ENCODE data around the gene COMT.
"Not testable (repeated sequence)": the region's sequence is repeated elsewhere in the genome, so short reads cannot be mapped to it uniquely, and the experiment has no call there.

Gene COMT

GRCh38 chr22:19914201-19914943 is 27.2 kb upstream of the COMT start:
- no peak for TF ChIP-seq ZNF274 (IDR thresholded peaks at IDR 0.05; ENCODE audit: low read depth, low read length)
- H3K4me3 ChIP-seq (ENCODE audit: low read length), result no peak overlapping the region

DNA sequence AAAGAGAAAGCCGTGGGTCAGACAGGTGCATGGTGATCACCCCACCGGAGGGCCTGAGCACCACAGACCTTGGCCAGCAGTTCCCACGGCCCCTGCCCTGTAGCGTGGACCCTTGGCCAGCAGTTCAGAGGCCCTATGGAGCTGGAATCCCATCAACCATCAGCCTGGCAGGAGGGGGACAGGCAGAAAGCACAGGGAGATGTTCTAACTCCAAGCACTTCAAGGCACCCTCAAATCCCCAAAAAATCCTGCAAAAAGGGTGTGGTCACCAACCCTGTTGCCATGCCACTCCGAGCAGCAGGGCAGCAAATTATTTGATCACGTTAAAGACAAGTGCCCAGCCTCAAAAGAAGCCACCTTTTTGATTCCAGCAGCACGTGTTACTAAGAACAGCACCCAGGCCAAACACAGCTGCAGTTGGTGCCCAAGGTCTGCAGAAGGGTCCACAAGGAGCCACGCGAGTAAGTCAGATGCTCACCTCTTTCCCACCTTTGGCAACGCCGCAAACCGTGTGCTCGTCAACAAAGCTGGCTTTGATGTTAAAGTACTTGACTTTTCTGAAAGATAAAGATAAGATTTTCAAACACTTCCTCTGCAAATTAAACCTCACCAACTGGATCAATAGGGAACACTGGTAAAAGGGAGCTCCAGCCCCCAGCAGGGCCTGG is 26.2 kb upstream of the COMT start:
- H3K4me3 ChIP-seq (ENCODE audit: low read length), result no peak overlapping the region
- TF ChIP-seq ZNF274 (IDR thresholded peaks at IDR 0.05; ENCODE audit: low read depth, low read length), result no peak

- H3K4me3 ChIP-seq (ENCODE audit: low read length), result no peak overlapping the region
- no peak for TF ChIP-seq ZNF274 (IDR thresholded peaks at IDR 0.05; ENCODE audit: low read depth, low read length)
Observed at GRCh38 chr22:19916006-19916405, 25.6 kb upstream of the COMT start.

- TF ChIP-seq ZNF274 (IDR thresholded peaks at IDR 0.05; ENCODE audit: low read depth, low read length), result no peak
- H3K4me3 ChIP-seq (ENCODE audit: low read length), result no peak overlapping the region
Observed at GRCh38 chr22:19916941-19917340, 24.6 kb upstream of the COMT start.

DNA sequence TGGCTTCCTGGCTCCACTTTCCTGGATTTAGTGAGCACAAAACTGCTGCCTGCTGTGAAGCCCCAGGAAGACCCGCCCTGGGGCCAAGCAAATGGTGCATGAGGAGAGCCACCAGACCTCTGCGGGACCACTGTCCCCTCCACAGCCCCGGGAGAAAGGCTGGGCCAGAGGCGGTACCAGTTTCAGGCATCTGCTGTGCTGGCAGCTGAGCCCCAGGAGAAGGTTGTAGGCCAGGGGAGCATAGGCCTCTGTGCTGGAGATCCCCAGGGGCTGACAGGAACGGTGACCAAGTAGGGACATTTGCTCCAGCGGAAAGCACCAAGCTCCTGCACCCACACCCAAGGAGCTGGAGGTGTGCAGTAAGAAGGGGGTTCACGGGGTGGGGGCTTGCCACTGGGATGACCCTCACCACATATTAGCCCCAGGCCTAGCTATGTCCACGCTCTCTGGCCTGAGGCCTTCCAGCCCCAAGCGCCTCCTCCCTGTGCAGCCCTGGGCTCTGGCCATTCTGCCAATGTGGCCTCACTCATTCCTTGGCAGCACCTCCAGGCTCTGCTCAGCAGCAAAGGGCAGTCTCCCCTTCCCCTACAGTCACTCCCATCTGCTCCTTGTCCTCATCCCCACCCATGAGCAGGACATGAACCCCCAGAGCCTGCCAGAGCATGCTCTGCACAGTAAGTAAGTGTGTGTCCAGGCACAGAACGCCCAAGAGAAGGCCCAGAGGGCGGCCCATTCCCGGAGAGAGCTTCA is 24.0 kb upstream of the COMT start:
- H3K4me3 ChIP-seq (ENCODE audit: low read length), result no peak overlapping the region
- TF ChIP-seq ZNF274 (IDR thresholded peaks at IDR 0.05; ENCODE audit: low read depth, low read length), result no peak

- TF ChIP-seq ZNF274 (IDR thresholded peaks at IDR 0.05; ENCODE audit: low read depth, low read length), result no peak
- H3K4me3 ChIP-seq (ENCODE audit: low read length), result no peak overlapping the region
Observed at GRCh38 chr22:19918332-19919106, 23.1 kb upstream of the COMT start.

GRCh38 chr22:19919701-19920363 is 21.7 kb upstream of the COMT start:
- no peak for TF ChIP-seq ZNF274 (IDR thresholded peaks at IDR 0.05; ENCODE audit: low read depth, low read length)
- H3K4me3 ChIP-seq (ENCODE audit: low read length), result no peak overlapping the region

DNA sequence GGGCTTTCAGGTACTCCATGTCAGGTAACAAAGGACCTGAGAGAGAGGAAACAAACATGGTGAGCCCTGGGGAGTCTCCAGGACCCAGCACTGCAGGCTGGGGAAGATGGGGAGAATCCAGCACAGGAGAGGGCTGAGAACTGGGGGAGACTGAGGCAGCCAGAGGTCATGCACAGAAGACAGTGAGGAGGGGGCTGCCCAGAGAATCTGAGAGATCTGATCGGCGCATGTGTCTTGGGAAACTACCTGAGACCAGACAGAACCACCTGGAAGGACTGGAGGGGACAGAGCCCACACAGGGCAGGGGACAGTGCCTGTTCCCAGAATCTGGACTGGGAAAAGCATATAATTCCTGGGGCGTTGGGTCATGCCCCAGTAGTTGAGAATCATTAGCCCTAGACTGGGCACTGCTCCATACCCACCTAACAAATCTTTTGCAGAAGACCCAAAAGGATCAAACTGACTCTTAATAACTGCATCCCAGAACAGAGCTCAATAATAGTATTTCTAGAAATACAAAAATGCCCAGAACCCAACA is 20.0 kb upstream of the COMT start:
- no peak for TF ChIP-seq ZNF274 (IDR thresholded peaks at IDR 0.05; ENCODE audit: low read depth, low read length)
- no peak overlapping the region for H3K4me3 ChIP-seq (ENCODE audit: low read length)

DNA sequence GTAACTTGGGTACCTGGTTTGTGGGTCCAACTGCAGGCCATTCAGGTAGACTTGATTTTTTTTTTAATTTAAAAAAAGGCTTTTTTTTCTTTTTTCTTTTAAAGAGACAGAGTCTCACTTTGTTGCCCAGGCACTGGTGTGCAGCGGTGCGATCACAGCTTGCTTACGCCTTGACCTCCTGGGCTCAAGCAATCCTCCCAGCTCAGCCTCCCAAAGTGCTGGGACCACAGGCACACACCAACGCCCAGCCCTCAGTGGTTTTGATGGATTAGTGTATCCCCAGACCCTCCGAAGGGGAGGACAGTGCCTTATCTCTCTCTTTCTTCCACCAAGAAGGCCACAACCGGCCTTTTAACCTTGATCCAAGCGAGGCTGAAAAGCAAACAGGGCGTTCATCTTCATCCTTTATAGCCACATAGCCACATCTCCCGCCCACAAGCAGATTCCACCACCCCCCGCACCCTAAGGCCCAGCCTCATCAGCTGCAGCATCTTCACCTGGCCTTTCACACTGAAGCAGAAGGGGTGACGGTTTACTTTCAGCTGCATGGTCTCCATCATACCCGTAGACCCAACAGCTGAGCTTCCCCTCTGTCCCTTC is 17.6 kb upstream of the COMT start:
- no peak for TF ChIP-seq ZNF274 (IDR thresholded peaks at IDR 0.05; ENCODE audit: low read depth, low read length)
- no peak overlapping the region for H3K4me3 ChIP-seq (ENCODE audit: low read length)

DNA sequence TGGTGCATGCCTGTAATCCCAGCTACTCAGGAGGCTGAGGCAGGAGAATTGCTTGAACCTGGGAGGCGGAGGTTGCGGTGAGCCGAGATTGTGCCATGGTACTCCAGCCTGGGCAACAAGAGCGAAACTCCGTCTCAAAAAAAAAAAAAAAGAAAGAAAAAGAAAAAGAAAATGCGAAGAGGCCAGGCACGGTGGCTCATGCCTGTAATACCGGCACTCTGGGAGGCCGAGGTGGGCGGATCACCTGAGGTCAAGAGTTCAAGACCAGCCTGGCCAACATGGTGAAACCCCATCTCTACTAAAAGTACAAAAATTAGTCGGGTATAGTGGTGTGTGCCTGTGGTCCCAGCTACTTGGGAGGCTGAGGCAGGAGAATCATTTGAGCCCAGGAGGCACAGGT is 15.5 kb upstream of the COMT start:
- H3K4me3 ChIP-seq (ENCODE audit: low read length), result not testable (repeated sequence)

DNA sequence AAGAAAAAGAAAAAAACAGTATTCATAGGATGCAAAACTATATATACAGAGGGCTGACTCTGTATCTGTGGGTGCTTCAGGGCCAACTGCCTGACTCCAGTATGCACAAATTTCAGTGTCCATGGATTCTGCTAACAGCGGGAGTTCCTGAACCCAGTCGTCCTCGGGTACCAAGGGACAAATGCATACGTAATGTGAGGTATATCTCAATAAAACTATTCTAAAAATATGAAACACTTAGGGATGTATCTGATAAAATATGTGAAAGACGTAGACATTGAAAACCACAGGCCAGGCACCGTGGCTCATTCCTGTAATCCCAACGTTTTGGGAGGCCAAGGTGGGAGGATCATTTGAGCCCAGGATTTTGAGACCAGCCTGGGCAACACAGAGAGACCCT is 13.9 kb upstream of the COMT start:
- no peak for TF ChIP-seq ZNF274 (IDR thresholded peaks at IDR 0.05; ENCODE audit: low read depth, low read length)
- H3K4me3 ChIP-seq (ENCODE audit: low read length), result no peak overlapping the region

- no peak overlapping the region for H3K4me3 ChIP-seq (ENCODE audit: low read length)
- no peak for TF ChIP-seq ZNF274 (IDR thresholded peaks at IDR 0.05; ENCODE audit: low read depth, low read length)
Observed at GRCh38 chr22:19928207-19928606, 13.4 kb upstream of the COMT start.
